K562 (cell line): ENCODE data around the gene COL21A1. TPM values are rescaled to one million over a fixed set of nuclear protein-coding genes. Genes with fewer than 3 reads are reported as not detected.

Experiments used
- ATF2 ChIP-seq: sonication (generic); formaldehyde crosslinking; IDR thresholded peaks from 2 replicates; pipeline ENCODE4 v1.8.1; 2022; ENCODE audit warnings: missing genetic modification reagents
- CREBBP ChIP-seq: IDR thresholded peaks from one replicate; pipeline ENCODE4 v1.6.1; 2012; ENCODE audit warnings: low read depth, mild to moderate bottlenecking, control low read depth, inconsistent platforms, low read length
- HDAC2 ChIP-seq: fragments of 450-650 bp; IDR thresholded peaks from 2 replicates; pipeline ENCODE4 v1.6.1; 2016; ENCODE audit warnings: mild to moderate bottlenecking
- MYNN ChIP-seq, 2 experiments: sonication (generic); formaldehyde crosslinking in 1 of 2; IDR thresholded peaks; 2 replicates each; pipeline versions ENCODE4 v1.5.0 to v1.6.1; 2016 to 2020; ENCODE audit warnings: antibody characterized with exemption in 1 of 2, missing genetic modification reagents in 1 of 2
- REST ChIP-seq, 2 experiments: fragments of 450-650 bp; formaldehyde crosslinking in 1 of 2; IDR thresholded peaks; 2 replicates each; pipeline versions ENCODE4 v1.4.0 to v1.6.1; 2014 to 2020; ENCODE audit warnings: mild to moderate bottlenecking in 2 of 2, borderline replicate concordance in 1 of 2, low read depth in 1 of 2
- ZNF407 ChIP-seq: fragments of 450-650 bp; IDR thresholded peaks from 2 replicates; pipeline ENCODE4 v1.6.1; 2016; ENCODE audit warnings: low read depth
- polyA plus RNA-seq, 8 experiments: library from polyadenylated mRNA; depleted of rRNA in 4 of 8; stranded (reverse) in 5 of 8; unstranded in 3 of 8; fragments of >200 nt; fragmentation: Nextera tagmentation in 2 of 8; fragmentation: Illumina TruSeq in 1 of 8; extraction: Ambion mirVana in 2 of 8; extraction: Trizol in 1 of 8; gene quantifications; 2 replicates each; pipeline versions ENCODE4 v1.2.1 to v1.2.3, GENCODE V29; 2011 to 2014; ENCODE audit warnings: inconsistent platforms in 1 of 8, missing spikeins in 1 of 8
- total RNA-seq, 7 experiments: library from RNA; depleted of rRNA in 6 of 7; stranded (reverse); fragments of >200 nt in 6 of 7; fragmentation: Illumina TruSeq in 2 of 7; extraction: Trizol in 2 of 7; gene quantifications; 2 replicates each; pipeline versions ENCODE4 v1.2.1 to v1.2.3, GENCODE V29; 2011 to 2021; ENCODE audit warnings: low replicate concordance in 1 of 7

COL21A1 gene
- total and polyA plus RNA-seq, 9 of the 15 experiments (the other 6 are each of a cell fraction or from before 2014, with no cell fraction given): 0.03 to 0.76 (median 0.25) TPM

GRCh38 chr6:56292505-56293181 lies 45.3 kb upstream of the COL21A1 start (continued):
- TF ChIP-seq HDAC2 (no peak), ATF2 (CRISPR knock-in tag) (no peak), MYNN (IDR thresholded peaks at IDR 0.05) (no peak), MYNN (CRISPR knock-in tag; IDR thresholded peaks at IDR 0.05) (no peak), REST (IDR thresholded peaks at IDR 0.05; ENCODE audit: borderline replicate concordance) (peak; percentile 13; the same call in 1 of the 2 replicates), REST (CRISPR knock-in tag; IDR thresholded peaks at IDR 0.05; ENCODE audit: low read depth) (no peak), ZNF407 (no peak), CREBBP (no peak)
